Neural progenitor cell (in vitro differentiated cells): Measurements from ENCODE around the gene CCL14. TPM values are rescaled to one million over a fixed set of nuclear protein-coding genes. Genes with fewer than 3 reads are reported as not detected.
A peak's percentile ranks its signal among the peaks of the same experiment; 100 is the strongest.
"Not testable (repeated sequence)": the region's sequence is repeated elsewhere in the genome, so short reads cannot be mapped to it uniquely, and the experiment has no call there.

Source experiments
- DNase-seq: peaks from one replicate; pipeline ENCODE4 v3.0.0-alpha.2; 2016; ENCODE audit warnings: low spot score
- H2AFZ ChIP-seq: fragments of 200-600 bp; sonication (generic); replicated peaks from 2 replicates; pipeline ENCODE4 v1.6.1; 2016; ENCODE audit warnings: antibody characterized with exemption
- H3F3A ChIP-seq: fragments of 200-600 bp; sonication (generic); 2 replicates; pipeline ENCODE4 v1.6.1; 2016; ENCODE audit warnings: antibody characterized with exemption, low read depth
- H3K27ac ChIP-seq: fragments of 200-600 bp; sonication (generic); 2 replicates; pipeline ENCODE4 v1.5.1; 2016; ENCODE audit warnings: mild to moderate bottlenecking
- H3K27me3 ChIP-seq: fragments of 200-600 bp; sonication (generic); 2 replicates; pipeline ENCODE4 v1.6.1; 2016; ENCODE audit warnings: mild to moderate bottlenecking, moderate library complexity
- H3K36me3 ChIP-seq: fragments of 200-600 bp; sonication (generic); 2 replicates; pipeline ENCODE4 v1.5.1; 2016
- H3K4me1 ChIP-seq: fragments of 200-600 bp; sonication (generic); 2 replicates; pipeline ENCODE4 v1.6.1; 2016; ENCODE audit warnings: mixed run types
- H3K4me2 ChIP-seq: fragments of 200-600 bp; sonication (generic); 2 replicates; pipeline ENCODE4 v1.6.1; 2016
- H3K4me3 ChIP-seq: fragments of 200-600 bp; sonication (generic); 2 replicates; pipeline ENCODE4 v1.5.1; 2016
- H3K79me2 ChIP-seq: fragments of 200-600 bp; sonication (generic); 2 replicates; pipeline ENCODE4 v1.6.1; 2016; ENCODE audit warnings: low read depth
- H3K9ac ChIP-seq: fragments of 200-600 bp; sonication (generic); 2 replicates; pipeline ENCODE4 v1.6.1; 2016
- H3K9me3 ChIP-seq: fragments of 200-600 bp; sonication (generic); 2 replicates; pipeline ENCODE4 v1.5.1; 2016; ENCODE audit warnings: low read depth
- H4K20me1 ChIP-seq: fragments of 200-600 bp; sonication (generic); 2 replicates; pipeline ENCODE4 v1.6.1; 2016; ENCODE audit warnings: low read depth
- H3K27ac Mint-ChIP-seq: 3 replicates; pipeline ENCODE4 v1.8.0; 2021; ENCODE audit warnings: mixed read lengths
- H3K27me3 Mint-ChIP-seq: 2 replicates; pipeline ENCODE4 v1.8.0; 2022; ENCODE audit warnings: low read depth, mild to moderate bottlenecking, inconsistent platforms, moderate library complexity, mixed read lengths; ENCODE audit not compliant: insufficient read depth
- H3K36me3 Mint-ChIP-seq: 3 replicates; pipeline ENCODE4 v1.8.0; 2021; ENCODE audit warnings: mixed read lengths
- H3K4me1 Mint-ChIP-seq: 3 replicates; pipeline ENCODE4 v1.8.0; 2021; ENCODE audit warnings: mixed read lengths
- H3K4me3 Mint-ChIP-seq: 3 replicates; pipeline ENCODE4 v1.8.0; 2021; ENCODE audit warnings: mild to moderate bottlenecking, moderate library complexity, mixed read lengths
- H3K9me3 Mint-ChIP-seq: 3 replicates; pipeline ENCODE4 v1.8.0; 2020; ENCODE audit warnings: mixed read lengths
- EZH2 ChIP-seq: fragments of 200-600 bp; sonication (generic); IDR thresholded peaks from 2 replicates; pipeline ENCODE4 v1.6.1; 2017; ENCODE audit warnings: antibody characterized with exemption, mild to moderate bottlenecking, moderate library complexity
- EZH2phosphoT487 ChIP-seq: fragments of 200-600 bp; sonication (generic); IDR thresholded peaks from 2 replicates; pipeline ENCODE4 v1.6.1; 2017; ENCODE audit warnings: antibody characterized with exemption
- total RNA-seq: library from RNA; depleted of rRNA; stranded (reverse); fragments of >200 nt; gene quantifications from 2 replicates; pipeline ENCODE4 v1.2.3, GENCODE V29; 2015; ENCODE audit warnings: low replicate concordance
- TF ChIP-seq, protein P1 (sequence below): fragments of 200-600 bp; sonication (generic); IDR thresholded peaks from 2 replicates; pipeline ENCODE4 v1.5.1; 2017; ENCODE audit warnings: antibody characterized with exemption, mild to moderate bottlenecking

The CCL14 gene
- total RNA-seq, 1 donor from 2014 or later = not detected

DNA sequence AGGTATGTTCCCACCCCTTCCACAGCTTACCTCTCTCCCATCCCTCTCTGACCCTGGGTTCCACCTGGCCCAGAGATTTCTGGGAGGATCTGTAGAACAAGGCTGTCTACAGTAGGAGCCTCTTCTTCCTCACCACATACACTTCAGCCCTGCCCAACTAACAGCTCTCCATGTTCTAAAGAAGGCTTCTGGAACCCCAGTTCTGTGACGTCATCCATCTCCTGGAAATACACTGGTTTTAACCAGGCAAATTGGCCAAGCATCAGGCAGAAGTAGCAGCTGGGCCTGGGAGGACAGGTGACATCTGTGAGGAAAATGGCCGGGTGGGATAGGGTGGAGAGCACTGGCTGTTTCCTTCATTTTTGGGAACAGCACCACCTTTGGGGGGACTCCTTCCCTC lies 43.0 kb downstream of the CCL14 start, which contains the start of gene LYZL6:
LYZL6 (minus strand) TSS at position 177 of the 400 bp plus-strand sequence. CDS start 4,357 bp downstream, outside the sequence.
- H3K36me3 ChIP-seq = no peaks in the 10 kb centered on the region
- Mint-ChIP-seq H3K9me3 (no peaks in the 10 kb centered on the region), H3K4me1 (no peaks in the 10 kb centered on the region), H3K36me3 (no peaks in the 10 kb centered on the region), H3K27ac (peak within 1 kb of the TSS; percentile 18), H3K4me3 (no peak within 1 kb of the TSS), H3K27me3 (peaks cover 4% of the 10 kb centered on the region)
- H3K79me2 ChIP-seq = no peaks in the 10 kb centered on the region
- H3K9ac ChIP-seq = no peak within 1 kb of the TSS
- H3K4me1 ChIP-seq = no peaks in the 10 kb centered on the region
- H4K20me1 ChIP-seq = no peaks in the 10 kb centered on the region
- no peaks in the 10 kb centered on the region for H3F3A ChIP-seq
- no peak within 1 kb of the TSS for H3K4me3 ChIP-seq
- no peak for DNase-seq
- no peak within 1 kb of the TSS for H2AFZ ChIP-seq
- H3K27me3 ChIP-seq = no peaks in the 10 kb centered on the region
- no peak within 1 kb of the TSS for H3K27ac ChIP-seq
- TF ChIP-seq, protein P1, sequence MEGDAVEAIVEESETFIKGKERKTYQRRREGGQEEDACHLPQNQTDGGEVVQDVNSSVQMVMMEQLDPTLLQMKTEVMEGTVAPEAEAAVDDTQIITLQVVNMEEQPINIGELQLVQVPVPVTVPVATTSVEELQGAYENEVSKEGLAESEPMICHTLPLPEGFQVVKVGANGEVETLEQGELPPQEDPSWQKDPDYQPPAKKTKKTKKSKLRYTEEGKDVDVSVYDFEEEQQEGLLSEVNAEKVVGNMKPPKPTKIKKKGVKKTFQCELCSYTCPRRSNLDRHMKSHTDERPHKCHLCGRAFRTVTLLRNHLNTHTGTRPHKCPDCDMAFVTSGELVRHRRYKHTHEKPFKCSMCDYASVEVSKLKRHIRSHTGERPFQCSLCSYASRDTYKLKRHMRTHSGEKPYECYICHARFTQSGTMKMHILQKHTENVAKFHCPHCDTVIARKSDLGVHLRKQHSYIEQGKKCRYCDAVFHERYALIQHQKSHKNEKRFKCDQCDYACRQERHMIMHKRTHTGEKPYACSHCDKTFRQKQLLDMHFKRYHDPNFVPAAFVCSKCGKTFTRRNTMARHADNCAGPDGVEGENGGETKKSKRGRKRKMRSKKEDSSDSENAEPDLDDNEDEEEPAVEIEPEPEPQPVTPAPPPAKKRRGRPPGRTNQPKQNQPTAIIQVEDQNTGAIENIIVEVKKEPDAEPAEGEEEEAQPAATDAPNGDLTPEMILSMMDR = no peak
- TF ChIP-seq EZH2phosphoT487 (no peak), EZH2 (no peak)
- no peaks in the 10 kb centered on the region for H3K9me3 ChIP-seq
- H3K4me2 ChIP-seq = no peak within 1 kb of the TSS

DNA sequence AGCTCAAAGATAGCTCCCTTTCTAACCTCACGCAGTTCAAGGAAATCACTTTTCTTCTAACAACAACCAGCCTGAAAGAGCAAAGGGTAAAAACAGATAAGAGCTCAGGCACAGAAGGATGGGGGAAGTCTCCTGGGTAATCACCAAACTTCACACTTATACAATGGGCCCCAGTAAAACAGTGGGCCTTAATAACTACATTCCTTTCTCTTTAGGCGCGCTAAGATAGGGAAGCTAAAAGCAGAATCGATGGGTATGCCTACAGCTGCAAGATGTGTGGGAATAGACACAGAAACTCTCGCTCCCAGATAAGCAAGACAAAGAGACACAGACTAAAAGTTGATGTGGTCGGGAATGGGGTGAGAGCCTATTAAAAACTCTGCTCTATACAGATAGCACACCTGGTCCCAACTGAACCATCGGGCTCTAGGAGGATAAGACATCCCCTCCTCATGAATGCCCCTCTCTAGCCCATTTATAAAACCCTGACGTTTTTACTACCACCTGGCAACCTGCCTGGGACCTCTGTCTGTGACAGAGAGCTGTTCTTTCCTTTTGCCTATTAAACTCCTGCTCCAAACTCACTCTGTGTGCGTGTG lies 43.8 kb downstream of the CCL14 start:
- Mint-ChIP-seq H3K36me3 (no peaks in the 10 kb centered on the region), H3K4me3 (no peak overlapping the region), H3K4me1 (no peaks in the 10 kb centered on the region), H3K27me3 (peaks cover 4% of the 10 kb centered on the region), H3K27ac (no peak overlapping the region), H3K9me3 (no peaks in the 10 kb centered on the region)
- H3K36me3 ChIP-seq = no peaks in the 10 kb centered on the region
- no peaks in the 10 kb centered on the region for H3K4me1 ChIP-seq
- H3K4me2 ChIP-seq = no peak overlapping the region
- H3K27me3 ChIP-seq = no peaks in the 10 kb centered on the region
- no peaks in the 10 kb centered on the region for H3F3A ChIP-seq
- no peak overlapping the region for H3K9ac ChIP-seq
- no peaks in the 10 kb centered on the region for H4K20me1 ChIP-seq
- TF ChIP-seq, protein P1 = no peak
- TF ChIP-seq EZH2 (no peak), EZH2phosphoT487 (no peak)
- H3K4me3 ChIP-seq = no peak overlapping the region
- H3K27ac ChIP-seq = no peak overlapping the region
- no peaks in the 10 kb centered on the region for H3K9me3 ChIP-seq
- H2AFZ ChIP-seq = no peak overlapping the region
- DNase-seq = no peak
- no peaks in the 10 kb centered on the region for H3K79me2 ChIP-seq

DNA sequence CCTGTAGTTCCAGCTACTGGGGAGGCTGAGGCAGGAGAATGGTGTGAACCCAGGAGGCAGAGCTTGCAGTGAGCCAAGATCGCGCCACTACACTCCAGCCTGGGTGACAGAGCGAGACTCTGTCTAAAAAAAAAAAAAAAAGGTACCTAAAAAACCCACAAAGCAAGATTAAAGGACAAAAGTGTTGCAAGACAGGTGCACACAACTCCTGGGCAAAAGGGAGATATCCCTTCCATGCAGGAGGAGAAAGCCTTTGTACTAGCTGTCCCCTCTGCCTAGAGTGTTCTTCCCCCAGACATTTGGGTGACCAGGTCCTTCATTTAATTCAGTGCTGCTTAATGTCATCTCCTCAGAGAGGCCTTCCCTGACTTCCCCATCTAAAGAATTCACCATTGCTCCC lies 48.0 kb downstream of the CCL14 start:
- not testable (repeated sequence) for H3K4me1 Mint-ChIP-seq, H3K4me3 Mint-ChIP-seq, H3K9ac ChIP-seq, H4K20me1 ChIP-seq, H3K27ac ChIP-seq, H3K27me3 ChIP-seq, H3K9me3 Mint-ChIP-seq, H3K4me1 ChIP-seq, H3K27ac Mint-ChIP-seq, H3F3A ChIP-seq, H3K4me3 ChIP-seq, H3K36me3 Mint-ChIP-seq, H3K27me3 Mint-ChIP-seq, H3K79me2 ChIP-seq, H3K36me3 ChIP-seq, H3K9me3 ChIP-seq, DNase-seq, H2AFZ ChIP-seq, H3K4me2 ChIP-seq

DNA sequence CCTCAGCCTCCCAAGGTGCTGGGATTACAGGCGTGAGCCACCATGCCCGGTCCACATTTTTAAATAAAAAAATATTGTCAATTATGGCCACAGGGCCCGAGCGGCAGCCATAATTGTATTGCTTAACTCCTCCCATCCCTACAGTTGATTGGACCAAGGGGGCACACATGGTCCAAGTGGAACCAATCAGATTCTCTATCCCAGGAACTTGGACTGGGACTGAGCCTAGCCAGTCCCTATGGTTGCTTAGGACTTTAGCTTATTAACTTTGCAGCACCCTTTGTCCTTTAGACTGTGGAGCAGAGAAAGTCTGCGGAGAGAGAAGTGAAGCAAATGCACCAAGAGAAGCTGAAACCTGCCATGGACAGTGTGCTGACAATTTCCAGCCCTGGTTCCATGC lies 50.5 kb downstream of the CCL14 start:
- Histone ChIP-seq H3K36me3 (no peaks in the 10 kb centered on the region), H3K27me3 (no peaks in the 10 kb centered on the region), H3K9ac (no peak overlapping the region), H3K4me2 (no peak overlapping the region), H3K27ac (no peak overlapping the region), H3K4me1 (peaks cover 11% of the 10 kb centered on the region), H3K79me2 (no peaks in the 10 kb centered on the region), H3F3A (no peaks in the 10 kb centered on the region), H3K4me3 (no peak overlapping the region), H3K9me3 (no peaks in the 10 kb centered on the region), H2AFZ (peak overlapping the region; percentile 73), H4K20me1 (no peaks in the 10 kb centered on the region)
- Mint-ChIP-seq H3K9me3 (no peaks in the 10 kb centered on the region), H3K27ac (no peak overlapping the region), H3K36me3 (no peaks in the 10 kb centered on the region), H3K27me3 (peaks cover 3% of the 10 kb centered on the region), H3K4me1 (peaks cover 7% of the 10 kb centered on the region), H3K4me3 (no peak overlapping the region)
- no peak for TF ChIP-seq EZH2phosphoT487
- no peak for TF ChIP-seq EZH2
- TF ChIP-seq, protein P1 = no peak
- DNase-seq = no peak
